H1 (cell line): ENCODE data around the gene GPBP1L1. TPM values are rescaled to one million over a fixed set of nuclear protein-coding genes. Genes with fewer than 3 reads are reported as not detected.

Experiments used
- CTCF ChIA-PET: fragments of 300-600 bp; sonication (Branson Sonifier 250); formaldehyde crosslinking; loops from one replicate; lab custom pipeline; 2021; ENCODE audit not compliant: partially characterized antibody; lab: Charles Lee
- POLR2A ChIA-PET: fragments of 300-600 bp; sonication (Branson Sonifier 250); formaldehyde crosslinking; loops from one replicate; lab custom pipeline; 2021; ENCODE audit warnings: inconsistent platforms; ENCODE audit not compliant: partially characterized antibody; lab: Charles Lee
- DNase-seq, 2 experiments: peaks; one replicate each; pipeline versions ENCODE4 v3.0.0 to v3.0.0-alpha.2; 2010 to 2022; ENCODE audit warnings: low spot score in 2 of 2, low read depth in 1 of 2, mixed read lengths in 1 of 2
- FAIRE-seq: peaks from 2 replicates; lab custom pipeline; 2011; peaks lifted over from hg19 to GRCh38; lab: Jason Lieb, UNC
- H2AFZ ChIP-seq: 2 replicates; pipeline ENCODE4 v1.8.1; 2012; ENCODE audit warnings: low read length, inconsistent platforms
- H2AK5ac ChIP-seq: 2 replicates; pipeline ENCODE4 v1.6.1; 2013; ENCODE audit warnings: low read depth, low read length
- H2BK120ac ChIP-seq: replicated peaks from 2 replicates; pipeline ENCODE3; 2013; ENCODE audit warnings: low read depth, low read length, inconsistent platforms
- H2BK12ac ChIP-seq: 2 replicates; pipeline ENCODE4 v1.6.1; 2013; ENCODE audit warnings: low read depth, low read length
- H2BK15ac ChIP-seq: 2 replicates; pipeline ENCODE4 v1.6.1; 2013; ENCODE audit warnings: low read length
- H2BK20ac ChIP-seq: 2 replicates; pipeline ENCODE4 v1.6.1; 2013; ENCODE audit warnings: low read length
- H2BK5ac ChIP-seq: 2 replicates; pipeline ENCODE4 v1.6.1; 2013; ENCODE audit warnings: low read depth, low read length
- H3K14ac ChIP-seq: 2 replicates; pipeline ENCODE4 v1.6.1; 2013; ENCODE audit warnings: inconsistent platforms; ENCODE audit not compliant: insufficient read length
- H3K18ac ChIP-seq: 2 replicates; pipeline ENCODE4 v1.6.1; 2013; ENCODE audit warnings: low read length; ENCODE audit errors: extremely low read depth
- H3K23ac ChIP-seq: 2 replicates; pipeline ENCODE4 v1.6.1; 2013; ENCODE audit warnings: inconsistent platforms; ENCODE audit not compliant: insufficient read length
- H3K23me2 ChIP-seq: 2 replicates; pipeline ENCODE4 v1.6.1; 2013; ENCODE audit warnings: low read depth, low read length
- H3K27ac ChIP-seq: 2 replicates; pipeline ENCODE4 v1.6.1; 2011; ENCODE audit warnings: low read depth, low read length, inconsistent platforms
- H3K27me3 ChIP-seq, 4 experiments: replicated peaks in 1 of 4; 1 replicate in 1 of 4; 2 replicates in 3 of 4; pipeline versions ENCODE4 v1.6.1 to v1.8.1; 2011 to 2013; ENCODE audit warnings: low read length in 3 of 4, mild to moderate bottlenecking in 3 of 4, inconsistent platforms in 2 of 4, mixed read lengths in 2 of 4, moderate library complexity in 1 of 4; ENCODE audit not compliant: control insufficient read depth in 3 of 4, insufficient read depth in 3 of 4; ENCODE audit errors: extremely low read depth in 1 of 4
- H3K36me3 ChIP-seq, 4 experiments: 2 replicates each; pipeline versions ENCODE4 v1.6.1 to v1.8.1; 2011 to 2013; ENCODE audit warnings: mild to moderate bottlenecking in 4 of 4, low read length in 3 of 4, moderate library complexity in 2 of 4, control low read depth in 1 of 4, inconsistent platforms in 1 of 4; ENCODE audit not compliant: insufficient read depth in 4 of 4, control insufficient read depth in 2 of 4
- H3K4ac ChIP-seq: replicated peaks from 2 replicates; pipeline ENCODE3; 2013; ENCODE audit warnings: low read length, low read depth, mixed read lengths, inconsistent platforms; ENCODE audit not compliant: insufficient read length
- H3K4me1 ChIP-seq, 4 experiments: replicated peaks in 1 of 4; 1 replicate in 1 of 4; 2 replicates in 3 of 4; pipeline versions ENCODE4 v1.6.1 to v1.8.1; 2011 to 2013; ENCODE audit warnings: low read length in 3 of 4, inconsistent platforms in 2 of 4, mixed read lengths in 1 of 4; ENCODE audit not compliant: insufficient read depth in 4 of 4, control insufficient read depth in 3 of 4
- H3K4me2 ChIP-seq, 2 experiments: 2 replicates each; pipeline versions ENCODE4 v1.6.1 to v1.8.1; 2011 to 2013; ENCODE audit warnings: low read depth in 2 of 2, low read length in 2 of 2, control low read depth in 1 of 2, inconsistent platforms in 1 of 2, mild to moderate bottlenecking in 1 of 2; ENCODE audit not compliant: insufficient read depth in 1 of 2
- H3K4me3 ChIP-seq, 4 experiments: fragments of 200-600, 300-600 bp in 1 of 4; sonication (generic), shearing (Covaris generic), sonication (Bioruptor Twin) in 1 of 4; 2 replicates each; pipeline versions ENCODE4 v1.5.1 to v1.8.1; 2011 to 2016; ENCODE audit warnings: low read length in 4 of 4, low read depth in 3 of 4, control low read depth in 2 of 4, inconsistent platforms in 2 of 4, mild to moderate bottlenecking in 2 of 4, mixed read lengths in 1 of 4, moderate library complexity in 1 of 4; ENCODE audit not compliant: insufficient read depth in 2 of 4; ENCODE audit errors: extremely low read depth in 1 of 4
- H3K56ac ChIP-seq: replicated peaks from 2 replicates; pipeline ENCODE3; 2013; ENCODE audit warnings: low read depth, mild to moderate bottlenecking, mixed read lengths, low read length, inconsistent platforms; ENCODE audit not compliant: insufficient read length
- H3K79me1 ChIP-seq: 2 replicates; pipeline ENCODE4 v1.6.1; 2013; ENCODE audit warnings: low read depth, low read length, control low read depth
- H3K79me2 ChIP-seq, 2 experiments: 2 replicates each; pipeline versions ENCODE4 v1.6.1 to v1.8.1; 2012 to 2013; ENCODE audit warnings: low read length in 2 of 2, mild to moderate bottlenecking in 2 of 2, inconsistent platforms in 1 of 2; ENCODE audit not compliant: insufficient read depth in 2 of 2, control insufficient read depth in 1 of 2
- H3K9ac ChIP-seq, 4 experiments: replicated peaks in 1 of 4; 1 replicate in 1 of 4; 2 replicates in 3 of 4; pipeline versions ENCODE4 v1.6.1 to v1.8.1; 2011 to 2013; ENCODE audit warnings: low read depth in 3 of 4, low read length in 3 of 4, control low read depth in 2 of 4, mild to moderate bottlenecking in 2 of 4, moderate library complexity in 2 of 4, inconsistent platforms in 1 of 4; ENCODE audit errors: extremely low read depth in 1 of 4
- H3K9me3 ChIP-seq, 2 experiments: 2 replicates each; pipeline versions ENCODE4 v1.6.1 to v1.8.1; 2012 to 2013; ENCODE audit warnings: mild to moderate bottlenecking in 2 of 2, moderate library complexity in 2 of 2, control low read depth in 1 of 2, inconsistent platforms in 1 of 2, low read depth in 1 of 2, low read length in 1 of 2, mixed read lengths in 1 of 2; ENCODE audit not compliant: insufficient read depth in 2 of 2
- H4K20me1 ChIP-seq, 2 experiments: replicated peaks in 1 of 2; 2 replicates each; pipeline versions ENCODE3 to v1.8.1; 2011 to 2013; ENCODE audit warnings: inconsistent platforms in 2 of 2, low read length in 2 of 2, mild to moderate bottlenecking in 1 of 2; ENCODE audit not compliant: insufficient read depth in 2 of 2, control insufficient read depth in 1 of 2
- H4K5ac ChIP-seq: 2 replicates; pipeline ENCODE4 v1.6.1; 2013; ENCODE audit warnings: low read length, low read depth, mixed read lengths, inconsistent platforms; ENCODE audit not compliant: insufficient read length
- H4K8ac ChIP-seq: 2 replicates; pipeline ENCODE4 v1.8.0; 2013; ENCODE audit warnings: mild to moderate bottlenecking, moderate library complexity, low read length, inconsistent platforms; ENCODE audit not compliant: insufficient read depth; ENCODE audit errors: extremely low read depth
- H4K91ac ChIP-seq: replicated peaks from 2 replicates; pipeline ENCODE3; 2013; ENCODE audit warnings: low read length, mixed read lengths, inconsistent platforms; ENCODE audit not compliant: insufficient read length
- CTCF ChIP-seq, 3 experiments: IDR thresholded peaks; 1 replicate in 2 of 3; 2 replicates in 1 of 3; pipeline versions ENCODE4 v1.5.1 to v1.6.1; 2011; ENCODE audit warnings: low read length in 3 of 3, mild to moderate bottlenecking in 3 of 3, inconsistent platforms in 2 of 3, low read depth in 1 of 3, moderate library complexity in 1 of 3; ENCODE audit not compliant: insufficient read depth in 1 of 3; ENCODE audit errors: control extremely low read depth in 1 of 3
- RAD21 ChIP-seq, 2 experiments: IDR thresholded peaks in 1 of 2; conservative IDR thresholded peaks in 1 of 2; 2 replicates each; pipeline ENCODE4 v1.6.1; 2011; ENCODE audit warnings: low read depth in 2 of 2, low read length in 2 of 2, improper control_type of control experiment in 1 of 2, inconsistent platforms in 1 of 2, mild to moderate bottlenecking in 1 of 2, moderate library complexity in 1 of 2
- TCF12 ChIP-seq: IDR thresholded peaks from 2 replicates; pipeline ENCODE4 v1.6.1; 2011; ENCODE audit warnings: low read depth, mild to moderate bottlenecking, low read length
- polyA plus RNA-seq, 7 experiments: library from polyadenylated mRNA; depleted of rRNA in 3 of 7; stranded (reverse) in 5 of 7; unstranded in 2 of 7; fragments of >200 nt in 5 of 7; fragments of 200-250 nt in 2 of 7; gene quantifications; 1 replicate in 5 of 7; 2 replicates in 1 of 7; 4 replicates in 1 of 7; pipeline versions ENCODE4 v1.2.1 to v1.2.3, GENCODE V29; 2011 to 2013; ENCODE audit warnings: missing spikeins in 2 of 7, mixed read lengths in 2 of 7
- total RNA-seq: library from RNA; stranded (reverse); fragmentation: NEBNext Ultra II Directional; extraction: Animal tissue kit (Norgen Biotek cat#: 25700); gene quantifications from 2 replicates; pipeline ENCODE4 v1.2.1, GENCODE V29; 2021

GPBP1L1 gene
- total and polyA plus RNA-seq, 2 of the 8 experiments (the other 6 are each of a cell fraction or from before 2014, with no cell fraction given) = 70.1 to 119 TPM

DNA sequence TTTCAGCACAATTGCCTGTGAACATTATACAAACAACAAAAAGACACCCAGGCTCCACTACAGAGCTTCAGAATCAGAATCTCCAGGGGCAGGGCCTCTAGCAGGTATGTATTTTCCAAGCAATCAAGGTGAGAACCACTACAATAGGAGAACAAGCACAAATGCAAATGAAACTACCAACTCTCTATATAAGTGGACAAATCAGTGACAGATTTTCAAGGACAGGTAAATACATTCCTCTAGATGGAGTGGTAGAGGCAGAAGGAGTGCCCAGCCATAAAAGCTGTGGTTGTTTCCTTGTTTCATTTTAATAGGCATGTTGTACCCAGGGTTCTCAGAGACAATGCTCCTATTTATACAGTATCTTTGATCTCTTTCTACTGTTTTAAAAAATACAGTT lies 42.4 kb downstream of the GPBP1L1 start:
- no peaks in the 10 kb centered on the region for H3K23me2 ChIP-seq
- no peak overlapping the region for H2BK15ac ChIP-seq
- H4K8ac ChIP-seq = no peak overlapping the region
- H3K4me1 ChIP-seq = no peaks in the 10 kb centered on the region
- H3K9me3 ChIP-seq = no peaks in the 10 kb centered on the region
- no peaks in the 10 kb centered on the region for H3K79me1 ChIP-seq
- no peak overlapping the region for H3K23ac ChIP-seq
- H2BK5ac ChIP-seq = no peak overlapping the region
- no peak overlapping the region for H2BK20ac ChIP-seq
- H3K56ac ChIP-seq = no peak overlapping the region
- no peak overlapping the region for H4K5ac ChIP-seq
- H3K14ac ChIP-seq = no peak overlapping the region
- no peak for DNase-seq
- H3K36me3 ChIP-seq = peaks cover 15 to 66% (median 30%) of the 10 kb centered on the region in 4 experiments; a peak in 7 of 8 replicates
- no peak overlapping the region for H2BK120ac ChIP-seq
- no peaks in the 10 kb centered on the region for H3K27me3 ChIP-seq
- CTCF ChIA-PET = interaction anchor here (0.6 to 1.4 kb wide), 3 partner anchors 12 to 74 kb away, joined by 3 read pairs; no protein-coding TSS in a partner anchor
- no peak overlapping the region for H3K27ac ChIP-seq
- no peak overlapping the region for H3K9ac ChIP-seq
- TF ChIP-seq TCF12 (no peak), CTCF (IDR thresholded peaks at IDR 0.05; ENCODE audit: control extremely low read depth in 1 of 3, insufficient read depth in 1 of 3, low read depth in 1 of 3, low read length in 3 of 3) (peak in 1 of 3 experiments; percentile 6; a peak in 1 of 4 replicates), RAD21 (IDR thresholded peaks at IDR 0.05 in 1 of 2, conservative IDR thresholded peaks at IDR 0.05 in 1 of 2; ENCODE audit: low read depth in 2 of 2, low read length in 2 of 2) (peak; percentile 7 to 27; a peak in 2 of 4 replicates)
- no peak overlapping the region for H3K18ac ChIP-seq
- POLR2A ChIA-PET = interaction anchor here (1.6 to 2.3 kb wide), 2 partner anchors 29 to 60 kb away, joined by 3 to 6 read pairs; partner anchors contain the start of gene NASP
- no peak overlapping the region for H4K91ac ChIP-seq
- H3K4ac ChIP-seq = no peak overlapping the region
- H2BK12ac ChIP-seq = no peak overlapping the region
- no peak overlapping the region for H3K4me2 ChIP-seq
- peaks cover 0 to 7% of the 10 kb centered on the region in 2 experiments; a peak in 1 of 4 replicates for H3K79me2 ChIP-seq
- no peak overlapping the region for H2AFZ ChIP-seq
- no peak overlapping the region for H2AK5ac ChIP-seq
- peaks cover 0 to 4% of the 10 kb centered on the region in 2 experiments for H4K20me1 ChIP-seq
- H3K4me3 ChIP-seq = no peak overlapping the region
- no peak for FAIRE-seq
